ENCODE results near the gene TMEM98.
"Not testable (repeated sequence)": the region's sequence is repeated elsewhere in the genome, so short reads cannot be mapped to it uniquely, and the experiment has no call there.

- not testable (repeated sequence) for TF ChIP-seq CTCF (conservative IDR thresholded peaks at IDR 0.05; ENCODE audit: low read length); EZH2phosphoT487 (IDR thresholded peaks at IDR 0.05; ENCODE audit: borderline replicate concordance, low read depth, low read length)
These were observed 1.2 kb upstream of the TMEM98 start for GRCh38 chr17:32926789-32927188.

Measured in OCI-LY7 (cell line).